ENCODE data around the gene SMC1B. TPM values are rescaled to one million over a fixed set of nuclear protein-coding genes. Genes with fewer than 3 reads are reported as not detected.

SMC1B gene
- polyA plus RNA-seq, 2 of the 4 experiments (the other 2 are of a cell fraction): 0.03 TPM; not detected in 1

DNA sequence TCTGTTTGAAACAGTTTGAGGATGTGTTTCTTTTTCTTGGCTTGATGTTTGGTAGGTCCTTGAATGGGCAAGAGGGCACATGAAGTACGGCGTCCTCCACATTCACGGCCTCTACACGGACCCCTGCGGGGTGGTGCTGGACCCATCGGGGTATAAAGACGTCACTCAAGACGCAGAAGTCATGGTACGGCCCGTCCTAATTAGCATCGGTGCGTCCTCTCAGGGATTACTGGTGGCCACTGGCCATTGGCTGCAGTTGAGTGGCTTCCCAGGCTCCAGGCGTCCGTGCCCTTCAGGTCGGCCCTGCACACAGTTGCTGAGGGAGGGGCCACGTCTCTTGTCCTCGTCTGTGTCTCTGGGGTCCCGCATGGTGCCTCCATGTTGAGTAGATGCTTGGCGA, 82.9 kb downstream of the SMC1B start:
- 91% methylated on average over 12 of the region's 19 CpGs for WGBS (ENCODE audit: missing lambda C conversion rate)
- Histone ChIP-seq H3K4me1 (no peaks in the 10 kb centered on the region), H3K9me3 (no peaks in the 10 kb centered on the region), H3K27ac (no peak overlapping the region), H3K4me3 (no peak overlapping the region), H3K4me2 (no peak overlapping the region)
- ChIA-PET CTCF (no interaction called here), POLR2A (no interaction called here)
- DNase-seq (ENCODE audit: low read depth in 1 of 2, low spot score in 1 of 2) (no peak), ATAC-seq (no peak), FAIRE-seq (no peak)
- no peak for TF ChIP-seq ESRRA (IDR thresholded peaks at IDR 0.05; ENCODE audit: borderline replicate concordance, low read length)
- TF ChIP-seq HDAC2 (IDR thresholded peaks at IDR 0.05): no peak
- TF ChIP-seq RFX5 (IDR thresholded peaks at IDR 0.05): no peak
- no peak for TF ChIP-seq HMGXB4 (CRISPR knock-in tag; IDR thresholded peaks at IDR 0.05; ENCODE audit: borderline replicate concordance)
- TF ChIP-seq CBX2 (IDR thresholded peaks at IDR 0.05; ENCODE audit: borderline replicate concordance, low read depth): no peak
- TF ChIP-seq POLR2A (IDR thresholded peaks at IDR 0.05; ENCODE audit: low read length): no peak
- TF ChIP-seq MAZ (IDR thresholded peaks at IDR 0.05; ENCODE audit: borderline replicate concordance, low read depth, low read length): no peak
- no peak for TF ChIP-seq SREBF2 (IDR thresholded peaks at IDR 0.05)
- no peak for TF ChIP-seq HOXB5 (CRISPR knock-in tag; IDR thresholded peaks at IDR 0.05)

DNA sequence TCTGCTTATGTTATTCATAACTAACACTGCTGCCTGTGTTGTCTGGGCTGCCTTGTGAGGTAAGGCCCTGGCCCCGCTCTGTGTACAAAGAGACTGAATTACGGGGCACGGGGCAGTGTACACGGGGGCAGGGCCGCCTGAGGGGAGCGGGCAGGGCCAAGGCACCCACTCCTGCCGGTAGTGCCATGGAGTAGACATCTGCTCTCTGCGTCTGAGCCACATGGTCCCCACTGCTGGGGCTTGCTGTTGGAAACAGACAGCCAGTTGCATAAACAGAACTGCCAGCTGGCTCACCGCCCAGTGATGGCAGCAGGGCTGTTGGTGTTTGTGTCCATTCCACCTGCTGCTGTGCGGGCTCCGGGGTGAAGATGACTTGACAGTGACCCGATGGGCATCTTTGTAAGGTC, 83.9 kb downstream of the SMC1B start:
- CTCF ChIA-PET: no interaction called here
- ATAC-seq: no peak
- Histone ChIP-seq H3K4me2 (no peak overlapping the region), H3K27ac (no peak overlapping the region), H3K9me3 (no peaks in the 10 kb centered on the region), H3K4me1 (no peaks in the 10 kb centered on the region), H3K4me3 (no peak overlapping the region)
- TF ChIP-seq, protein P1, sequence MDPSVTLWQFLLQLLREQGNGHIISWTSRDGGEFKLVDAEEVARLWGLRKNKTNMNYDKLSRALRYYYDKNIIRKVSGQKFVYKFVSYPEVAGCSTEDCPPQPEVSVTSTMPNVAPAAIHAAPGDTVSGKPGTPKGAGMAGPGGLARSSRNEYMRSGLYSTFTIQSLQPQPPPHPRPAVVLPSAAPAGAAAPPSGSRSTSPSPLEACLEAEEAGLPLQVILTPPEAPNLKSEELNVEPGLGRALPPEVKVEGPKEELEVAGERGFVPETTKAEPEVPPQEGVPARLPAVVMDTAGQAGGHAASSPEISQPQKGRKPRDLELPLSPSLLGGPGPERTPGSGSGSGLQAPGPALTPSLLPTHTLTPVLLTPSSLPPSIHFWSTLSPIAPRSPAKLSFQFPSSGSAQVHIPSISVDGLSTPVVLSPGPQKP (IDR thresholded peaks at IDR 0.05; ENCODE audit: low read depth, low read length): no peak
- TF ChIP-seq FOSL2 (IDR thresholded peaks at IDR 0.05) (no peak), FOSL2 (CRISPR knock-in tag; IDR thresholded peaks at IDR 0.05) (no peak), MAFK (IDR thresholded peaks at IDR 0.05; ENCODE audit: partially characterized antibody) (no peak), HOXB5 (CRISPR knock-in tag; IDR thresholded peaks at IDR 0.05) (no peak), CEBPB (IDR thresholded peaks at IDR 0.05) (no peak), KDM5A (IDR thresholded peaks at IDR 0.05) (no peak), HEYL (CRISPR knock-in tag; IDR thresholded peaks at IDR 0.05) (no peak)
- no peak for DNase-seq (ENCODE audit: low read depth in 1 of 2, low spot score in 1 of 2)
- FAIRE-seq: no peak
- POLR2A ChIA-PET: no interaction called here
- WGBS (ENCODE audit: missing lambda C conversion rate): 96% methylated on average over 7 of the region's 12 CpGs

GRCh38 chr22:45328822-45329529, 84.4 kb downstream of the SMC1B start:
- Histone ChIP-seq H3K9me3 (no peaks in the 10 kb centered on the region), H3K27ac (no peak overlapping the region), H3K4me3 (no peak overlapping the region), H3K4me1 (no peaks in the 10 kb centered on the region), H3K4me2 (no peak overlapping the region)
- ATAC-seq (no peak), FAIRE-seq (no peak), DNase-seq (ENCODE audit: low read depth in 1 of 2, low spot score in 1 of 2) (no peak)
- ChIA-PET POLR2A (no interaction called here), CTCF (no interaction called here)
- 81% methylated on average over 8 of the region's 8 CpGs for WGBS (ENCODE audit: missing lambda C conversion rate)
- TF ChIP-seq EP300 (IDR thresholded peaks at IDR 0.05) (no peak), POLR2AphosphoS2 (conservative IDR thresholded peaks at IDR 0.05; ENCODE audit: low read length) (no peak), SREBF2 (IDR thresholded peaks at IDR 0.05) (no peak), GATA3 (IDR thresholded peaks at IDR 0.05; ENCODE audit: borderline replicate concordance) (no peak), REST (IDR thresholded peaks at IDR 0.05) (no peak), ZC3H11A (IDR thresholded peaks at IDR 0.05) (no peak), PHF8 (IDR thresholded peaks at IDR 0.05; ENCODE audit: borderline replicate concordance, low read depth) (no peak), CBX8 (IDR thresholded peaks at IDR 0.05) (no peak), RNF2 (IDR thresholded peaks at IDR 0.05; ENCODE audit: borderline replicate concordance, low read depth) (no peak), HOXB13 (CRISPR knock-in tag; IDR thresholded peaks at IDR 0.05; ENCODE audit: low read depth) (no peak), ZSCAN20 (CRISPR knock-in tag; IDR thresholded peaks at IDR 0.05) (no peak), RAD21 (conservative IDR thresholded peaks at IDR 0.05 in 1 of 2, IDR thresholded peaks at IDR 0.05 in 1 of 2) (no peak), BCL3 (IDR thresholded peaks at IDR 0.05) (no peak), MAFK (IDR thresholded peaks at IDR 0.05; ENCODE audit: partially characterized antibody) (no peak), FOXS1 (CRISPR knock-in tag; IDR thresholded peaks at IDR 0.05) (no peak)

Data from A549 (cell line).